HepG2 (cell line): ENCODE results near the gene ZNF341. TPM values are rescaled to one million over a fixed set of nuclear protein-coding genes. Genes with fewer than 3 reads are reported as not detected.

Experiments
- BCL3 ChIP-seq: sonication (generic); formaldehyde crosslinking; IDR thresholded peaks from 2 replicates; pipeline ENCODE4 v1.5.1; 2020; ENCODE audit warnings: mild to moderate bottlenecking, missing genetic modification reagents, moderate library complexity
- DNMT3B ChIP-seq: conservative IDR thresholded peaks from 2 replicates; pipeline ENCODE4 v1.6.1; 2016; ENCODE audit warnings: missing biosample characterization, control low read depth
- HMGXB4 ChIP-seq, 2 experiments: sonication (generic) in 1 of 2; formaldehyde crosslinking in 1 of 2; IDR thresholded peaks; 2 replicates each; pipeline versions ENCODE4 v1.4.0 to v1.6.1; 2018 to 2020; ENCODE audit warnings: missing genetic modification reagents in 2 of 2, borderline replicate concordance in 1 of 2, low read depth in 1 of 2, mild to moderate bottlenecking in 1 of 2, missing biosample characterization in 1 of 2
- KIAA2018 ChIP-seq: sonication (generic); formaldehyde crosslinking; IDR thresholded peaks from 2 replicates; pipeline ENCODE4 v1.5.0; 2020; ENCODE audit warnings: mild to moderate bottlenecking, missing genetic modification reagents, borderline replicate concordance
- NFAT5 ChIP-seq: sonication (generic); formaldehyde crosslinking; IDR thresholded peaks from 2 replicates; pipeline ENCODE4 v1.4.0; 2020; ENCODE audit warnings: missing genetic modification reagents
- PAX8 ChIP-seq: sonication (generic); formaldehyde crosslinking; IDR thresholded peaks from 2 replicates; pipeline ENCODE4 v1.8.0; 2022; ENCODE audit warnings: mild to moderate bottlenecking, missing genetic modification reagents, borderline replicate concordance
- ZBTB7A ChIP-seq: sonication (generic); formaldehyde crosslinking; IDR thresholded peaks from 2 replicates; pipeline ENCODE4 v1.8.0; 2022; ENCODE audit warnings: mild to moderate bottlenecking, missing genetic modification reagents
- ZNF33A ChIP-seq: sonication (generic); formaldehyde crosslinking; IDR thresholded peaks from 2 replicates; pipeline ENCODE4 v1.5.1; 2020; ENCODE audit warnings: missing genetic modification reagents, mild to moderate bottlenecking, moderate library complexity, borderline replicate concordance
- ZNF597 ChIP-seq: sonication (generic); formaldehyde crosslinking; IDR thresholded peaks from 2 replicates; pipeline ENCODE4 v1.5.0; 2020; ENCODE audit warnings: missing genetic modification reagents
- polyA plus RNA-seq, 8 experiments: library from polyadenylated mRNA; depleted of rRNA in 3 of 8; stranded (reverse) in 7 of 8; unstranded in 1 of 8; fragments of >200 nt; fragmentation: Illumina TruSeq in 4 of 8; extraction: Trizol in 4 of 8; gene quantifications; 2 replicates each; pipeline versions ENCODE4 v1.2.1 to v1.2.3, GENCODE V29; 2011 to 2016; ENCODE audit warnings: low read depth in 4 of 8, missing spikeins in 1 of 8, mixed read lengths in 1 of 8; ENCODE audit not compliant: insufficient read depth in 1 of 8
- total RNA-seq, 5 experiments: library from RNA; depleted of rRNA; stranded (reverse); fragments of >200 nt; fragmentation: Illumina TruSeq; extraction: Trizol; gene quantifications; 2 replicates each; pipeline ENCODE4 v1.2.3, GENCODE V29; 2016; ENCODE audit warnings: low read depth in 1 of 5

The ZNF341 gene
- total and polyA plus RNA-seq, 2 of the 13 experiments (the other 11 are each of a cell fraction or from before 2014, with no cell fraction given) = 1.1 to 2.2 TPM

GRCh38 chr20:33730946-33731692 is 677 bp upstream of the ZNF341 start (continued):
- peak in 1 of 2 experiments; percentile 2; a peak in 1 of 4 replicates for TF ChIP-seq HMGXB4 (CRISPR knock-in tag; IDR thresholded peaks at IDR 0.05; ENCODE audit: borderline replicate concordance in 1 of 2, low read depth in 1 of 2)
- no peak for TF ChIP-seq ZNF33A (CRISPR knock-in tag)
- peak; percentile 6; the same call in 1 of the 2 replicates for TF ChIP-seq KIAA2018
- TF ChIP-seq DNMT3B = no peak
- peak; percentile 9; the same call in 1 of the 2 replicates for TF ChIP-seq BCL3
- no peak for TF ChIP-seq ZBTB7A (CRISPR knock-in tag)
- TF ChIP-seq PAX8 (CRISPR knock-in tag) = no peak
- TF ChIP-seq NFAT5 (CRISPR knock-in tag) = no peak
- no peak for TF ChIP-seq ZNF597 (CRISPR knock-in tag)
